ENCODE measurements around the gene NCEH1.

DNA sequence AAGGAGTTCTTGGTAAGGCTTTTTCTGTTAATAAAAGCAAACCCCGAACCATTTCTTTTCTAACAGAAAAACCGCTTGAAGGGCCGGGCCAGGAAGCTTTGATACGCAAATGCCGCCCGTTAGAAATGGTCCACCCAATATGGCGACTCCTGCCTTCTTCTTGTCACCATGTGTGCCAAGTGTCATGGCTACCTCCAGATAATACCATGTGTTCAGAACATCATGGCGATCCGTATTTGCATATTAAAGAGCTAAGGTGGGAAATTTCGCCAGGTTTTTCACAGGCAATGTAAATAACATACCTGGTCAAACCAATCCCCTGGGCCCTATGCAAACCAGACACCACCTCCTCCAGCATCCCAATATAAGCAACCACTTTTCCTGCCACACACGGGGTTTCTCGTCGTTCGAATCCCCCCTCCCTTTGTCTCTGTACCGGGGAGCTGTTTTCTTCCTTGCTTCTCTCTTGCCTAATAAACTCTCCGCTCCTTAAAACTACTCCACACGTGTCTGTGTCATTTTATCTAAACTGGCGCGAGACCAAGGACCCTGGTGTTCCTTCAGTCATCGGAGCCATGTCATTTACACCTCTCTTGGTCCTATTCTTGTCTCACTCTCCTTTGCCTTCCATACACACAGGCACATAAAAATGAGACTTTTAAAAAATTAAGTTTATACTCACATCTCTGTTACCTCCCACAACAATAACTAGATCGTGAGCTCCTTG is 34.5 kb downstream of the NCEH1 start:
- TF ChIP-seq CTCF (IDR thresholded peaks at IDR 0.05) (no peak), POLR2A (IDR thresholded peaks at IDR 0.05) (no peak)
